ENCODE measurements around the gene POF1B. TPM values are rescaled to one million over a fixed set of nuclear protein-coding genes. Genes with fewer than 3 reads are reported as not detected.

POF1B gene, protein sequence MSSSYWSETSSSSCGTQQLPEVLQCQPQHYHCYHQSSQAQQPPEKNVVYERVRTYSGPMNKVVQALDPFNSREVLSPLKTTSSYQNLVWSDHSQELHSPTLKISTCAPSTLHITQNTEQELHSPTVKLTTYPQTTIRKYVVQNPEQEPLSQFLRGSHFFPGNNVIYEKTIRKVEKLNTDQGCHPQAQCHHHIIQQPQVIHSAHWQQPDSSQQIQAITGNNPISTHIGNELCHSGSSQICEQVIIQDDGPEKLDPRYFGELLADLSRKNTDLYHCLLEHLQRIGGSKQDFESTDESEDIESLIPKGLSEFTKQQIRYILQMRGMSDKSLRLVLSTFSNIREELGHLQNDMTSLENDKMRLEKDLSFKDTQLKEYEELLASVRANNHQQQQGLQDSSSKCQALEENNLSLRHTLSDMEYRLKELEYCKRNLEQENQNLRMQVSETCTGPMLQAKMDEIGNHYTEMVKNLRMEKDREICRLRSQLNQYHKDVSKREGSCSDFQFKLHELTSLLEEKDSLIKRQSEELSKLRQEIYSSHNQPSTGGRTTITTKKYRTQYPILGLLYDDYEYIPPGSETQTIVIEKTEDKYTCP
- polyA plus RNA-seq (7.8 to 11.9 TPM (median 10.4 TPM) in 3 replicates), polyA minus RNA-seq (5.3 to 18.1 TPM (median 12.2 TPM) in 3 replicates)
- 202 TPM for polyA plus RNA-seq (2011; ENCODE audit: low read depth)
- polyA plus RNA-seq (2011; cell fraction: cytosol; rRNA removed) = 6.1 and 12.4 TPM in 2 replicates
- polyA plus RNA-seq (2011; cell fraction: nucleus; rRNA removed) = 8.5 and 12.1 TPM in 2 replicates
- 9.1 and 83.6 TPM in 2 replicates for polyA plus RNA-seq (2012; ENCODE audit: low replicate concordance)
- polyA minus RNA-seq (2011; cell fraction: cytosol; rRNA and poly(A)+ RNA removed) = 9.4 TPM
- 8.7 and 12.1 TPM in 2 replicates for polyA minus RNA-seq (2011; cell fraction: nucleus; rRNA and poly(A)+ RNA removed)

DNA sequence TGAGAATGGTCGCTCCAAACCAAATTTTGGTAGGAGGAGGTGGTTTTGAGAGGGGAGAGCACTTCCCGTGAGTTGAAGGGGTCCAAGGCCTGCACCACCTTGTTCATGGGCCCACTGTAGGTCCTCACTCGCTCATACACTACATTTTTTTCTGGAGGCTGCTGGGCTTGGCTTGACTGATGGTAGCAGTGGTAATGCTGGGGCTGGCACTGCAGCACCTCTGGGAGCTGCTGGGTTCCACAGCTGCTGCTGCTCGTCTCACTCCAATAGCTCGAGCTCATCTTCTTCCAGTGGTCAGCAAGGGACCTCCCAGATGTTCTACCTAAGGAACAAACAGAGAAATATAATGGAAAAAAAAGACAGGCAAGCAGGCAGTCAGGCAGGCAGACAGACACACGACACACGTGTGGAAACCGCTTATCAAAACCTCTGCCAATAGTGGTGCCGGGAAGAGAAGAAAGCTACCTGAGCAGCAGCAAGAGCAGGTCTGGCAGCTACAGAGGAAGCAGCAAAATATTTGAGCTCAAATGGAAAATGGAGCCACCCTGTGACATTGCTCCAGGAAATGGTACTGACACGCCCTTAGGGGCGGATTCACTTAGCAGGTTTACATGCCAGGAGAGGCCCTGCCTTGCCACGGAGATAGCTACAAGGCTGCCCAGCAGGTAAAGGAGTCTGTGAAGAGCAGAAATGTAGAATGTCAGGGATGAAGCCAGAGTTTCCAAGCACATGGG lies at the start of gene POF1B:
Gene POF1B (minus strand): TSS at position 492 of the 734 bp plus-strand sequence. CDS start 211 bp downstream, at position 281.
- TF ChIP-seq EZH2 (IDR thresholded peaks at IDR 0.05; ENCODE audit: low read length) = no peak
- TF ChIP-seq, protein P1, sequence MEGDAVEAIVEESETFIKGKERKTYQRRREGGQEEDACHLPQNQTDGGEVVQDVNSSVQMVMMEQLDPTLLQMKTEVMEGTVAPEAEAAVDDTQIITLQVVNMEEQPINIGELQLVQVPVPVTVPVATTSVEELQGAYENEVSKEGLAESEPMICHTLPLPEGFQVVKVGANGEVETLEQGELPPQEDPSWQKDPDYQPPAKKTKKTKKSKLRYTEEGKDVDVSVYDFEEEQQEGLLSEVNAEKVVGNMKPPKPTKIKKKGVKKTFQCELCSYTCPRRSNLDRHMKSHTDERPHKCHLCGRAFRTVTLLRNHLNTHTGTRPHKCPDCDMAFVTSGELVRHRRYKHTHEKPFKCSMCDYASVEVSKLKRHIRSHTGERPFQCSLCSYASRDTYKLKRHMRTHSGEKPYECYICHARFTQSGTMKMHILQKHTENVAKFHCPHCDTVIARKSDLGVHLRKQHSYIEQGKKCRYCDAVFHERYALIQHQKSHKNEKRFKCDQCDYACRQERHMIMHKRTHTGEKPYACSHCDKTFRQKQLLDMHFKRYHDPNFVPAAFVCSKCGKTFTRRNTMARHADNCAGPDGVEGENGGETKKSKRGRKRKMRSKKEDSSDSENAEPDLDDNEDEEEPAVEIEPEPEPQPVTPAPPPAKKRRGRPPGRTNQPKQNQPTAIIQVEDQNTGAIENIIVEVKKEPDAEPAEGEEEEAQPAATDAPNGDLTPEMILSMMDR (optimal IDR thresholded peaks at IDR 0.05 in 1 of 3, IDR thresholded peaks at IDR 0.05 in 1 of 3, conservative IDR thresholded peaks at IDR 0.05 in 1 of 3; ENCODE audit: extremely low read depth in 1 of 3, insufficient read depth in 2 of 3, low read length in 3 of 3) = no peak
- no peaks in the 10 kb centered on the region for H3K36me3 ChIP-seq (ENCODE audit: control insufficient read depth in 2 of 2, extremely low read depth in 1 of 2, insufficient read depth in 2 of 2, low read length in 2 of 2)
- peak within 1 kb of the TSS; percentile 49 for H3K27ac ChIP-seq (ENCODE audit: control insufficient read depth, insufficient read depth, low read length)
- no peaks in the 10 kb centered on the region for H3K9me3 ChIP-seq (ENCODE audit: control insufficient read depth, low read depth, low read length)
- H3K9ac ChIP-seq (ENCODE audit: control insufficient read depth, extremely low read depth, insufficient read depth, low read length) = peak within 1 kb of the TSS; percentile 66
- FAIRE-seq = no peak
- no peaks in the 10 kb centered on the region for H3K9me1 ChIP-seq (ENCODE audit: control insufficient read depth, extremely low read depth, insufficient read depth, low read length)
- H4K20me1 ChIP-seq (ENCODE audit: control insufficient read depth, extremely low read depth, insufficient read depth, low read length) = no peaks in the 10 kb centered on the region
- H3K79me2 ChIP-seq (ENCODE audit: control insufficient read depth, insufficient read depth, low read length) = no peaks in the 10 kb centered on the region
- peak within 1 kb of the TSS; percentile 39 to 66 (median 62) for H3K4me3 ChIP-seq (ENCODE audit: control insufficient read depth in 2 of 3, extremely low read depth in 1 of 3, insufficient read depth in 2 of 3, low read depth in 1 of 3, low read length in 3 of 3)
- dilution Hi-C loops (cut with MboI; ENCODE audit: extremely low pct_ligation_motif_present, low sequenced_read_pairs) = no loop called here
- DNase-seq (ENCODE audit: low read depth, low spot score) = no peak
- no peaks in the 10 kb centered on the region for H3K27me3 ChIP-seq (ENCODE audit: control insufficient read depth, extremely low read depth, insufficient read depth, low read length)
- H3K4me2 ChIP-seq (ENCODE audit: control insufficient read depth, extremely low read depth, insufficient read depth, low read depth, low read length) = peak within 1 kb of the TSS; percentile 91
- peaks cover 4% of the 10 kb centered on the region for H3K4me1 ChIP-seq (ENCODE audit: control insufficient read depth, extremely low read depth, insufficient read depth, low read length)
- H2AFZ ChIP-seq (ENCODE audit: control insufficient read depth, low read length) = peak within 1 kb of the TSS; percentile 82

DNA sequence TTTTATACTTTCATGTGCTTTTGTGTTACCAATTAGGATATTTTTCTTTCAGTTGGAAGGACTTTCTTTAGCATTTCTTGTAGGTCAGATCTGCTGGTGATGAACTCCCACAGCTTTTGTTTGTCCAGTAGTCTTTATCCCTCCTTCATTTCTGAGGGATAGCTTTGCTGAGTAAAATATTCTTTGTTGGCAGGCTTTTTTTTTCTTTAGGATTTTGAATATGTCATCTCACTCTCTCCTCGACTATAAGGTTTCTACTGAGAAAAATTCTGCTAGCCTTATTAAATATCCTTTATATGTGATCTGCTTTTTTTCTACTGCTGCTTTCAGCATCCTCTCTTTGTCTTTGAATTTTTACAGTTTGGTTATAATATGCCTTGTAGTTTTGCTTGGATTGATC lies 49.6 kb upstream of the POF1B start:
- Histone ChIP-seq H3K9me3 (ENCODE audit: control insufficient read depth, low read depth, low read length) (no peaks in the 10 kb centered on the region), H3K9ac (ENCODE audit: control insufficient read depth, extremely low read depth, insufficient read depth, low read length) (no peak overlapping the region), H3K9me1 (ENCODE audit: control insufficient read depth, extremely low read depth, insufficient read depth, low read length) (no peaks in the 10 kb centered on the region), H3K4me1 (ENCODE audit: control insufficient read depth, extremely low read depth, insufficient read depth, low read length) (no peaks in the 10 kb centered on the region), H3K27ac (ENCODE audit: control insufficient read depth, insufficient read depth, low read length) (no peak overlapping the region), H3K36me3 (ENCODE audit: control insufficient read depth in 2 of 2, extremely low read depth in 1 of 2, insufficient read depth in 2 of 2, low read length in 2 of 2) (no peaks in the 10 kb centered on the region), H3K4me3 (ENCODE audit: control insufficient read depth in 2 of 3, extremely low read depth in 1 of 3, insufficient read depth in 2 of 3, low read depth in 1 of 3, low read length in 3 of 3) (no peak overlapping the region), H2AFZ (ENCODE audit: control insufficient read depth, low read length) (no peak overlapping the region), H3K79me2 (ENCODE audit: control insufficient read depth, insufficient read depth, low read length) (no peaks in the 10 kb centered on the region), H3K4me2 (ENCODE audit: control insufficient read depth, extremely low read depth, insufficient read depth, low read depth, low read length) (no peak overlapping the region), H3K27me3 (ENCODE audit: control insufficient read depth, extremely low read depth, insufficient read depth, low read length) (no peaks in the 10 kb centered on the region), H4K20me1 (ENCODE audit: control insufficient read depth, extremely low read depth, insufficient read depth, low read length) (no peaks in the 10 kb centered on the region)
- dilution Hi-C loops (cut with MboI; ENCODE audit: extremely low pct_ligation_motif_present, low sequenced_read_pairs) = no loop called here
- DNase-seq (ENCODE audit: low read depth, low spot score) (no peak), FAIRE-seq (no peak)
- TF ChIP-seq, protein P1 (optimal IDR thresholded peaks at IDR 0.05 in 1 of 3, IDR thresholded peaks at IDR 0.05 in 1 of 3, conservative IDR thresholded peaks at IDR 0.05 in 1 of 3; ENCODE audit: extremely low read depth in 1 of 3, insufficient read depth in 2 of 3, low read length in 3 of 3) = no peak
- TF ChIP-seq EZH2 (IDR thresholded peaks at IDR 0.05; ENCODE audit: low read length) = no peak

Data from keratinocyte (primary cell).